NK-92 (cell line): ENCODE measurements around the gene ZNF783.
"Not testable (repeated sequence)": the region's sequence is repeated elsewhere in the genome, so short reads cannot be mapped to it uniquely, and the experiment has no call there.

Experiments used
- DNase-seq: peaks from one replicate; lab custom pipeline; 2025; ENCODE audit not compliant: unreplicated experiment; lab: John Stamatoyannopoulos, UW

Gene ZNF783

DNA sequence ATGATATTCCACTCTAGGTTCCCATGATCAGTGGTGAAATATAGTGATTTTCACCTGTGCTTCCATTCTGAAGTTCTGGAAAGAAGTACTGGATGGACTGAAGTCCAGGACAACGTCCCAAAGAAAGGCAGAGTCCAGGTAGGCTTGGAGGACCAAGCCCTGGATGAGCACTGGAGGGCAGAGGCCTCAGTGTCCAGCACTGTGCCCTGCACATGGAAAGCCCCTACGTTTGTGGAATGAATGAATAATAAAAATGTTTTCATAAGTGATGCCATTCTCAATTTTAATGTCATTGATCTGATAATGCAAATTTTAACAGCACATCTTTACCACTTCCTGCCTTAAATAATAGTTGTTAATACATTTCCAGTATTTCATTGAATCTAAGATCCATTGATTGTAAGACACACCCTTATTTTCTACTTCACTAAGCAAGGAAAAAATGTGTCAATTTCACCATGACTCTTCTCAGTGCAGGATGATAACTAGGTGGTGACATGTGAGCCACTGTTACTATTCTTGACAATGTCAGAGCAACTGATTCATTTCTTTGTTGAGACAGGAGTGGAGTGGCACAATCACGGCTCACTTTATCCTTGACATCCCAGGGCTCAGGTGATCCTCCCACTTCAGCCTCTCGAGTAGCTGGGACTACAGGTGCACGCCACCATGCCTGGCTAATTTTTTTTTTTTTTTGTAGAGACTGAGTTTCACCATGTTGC, 35.2 kb downstream of the ZNF783 start:
- DNase-seq, result no peak

DNA sequence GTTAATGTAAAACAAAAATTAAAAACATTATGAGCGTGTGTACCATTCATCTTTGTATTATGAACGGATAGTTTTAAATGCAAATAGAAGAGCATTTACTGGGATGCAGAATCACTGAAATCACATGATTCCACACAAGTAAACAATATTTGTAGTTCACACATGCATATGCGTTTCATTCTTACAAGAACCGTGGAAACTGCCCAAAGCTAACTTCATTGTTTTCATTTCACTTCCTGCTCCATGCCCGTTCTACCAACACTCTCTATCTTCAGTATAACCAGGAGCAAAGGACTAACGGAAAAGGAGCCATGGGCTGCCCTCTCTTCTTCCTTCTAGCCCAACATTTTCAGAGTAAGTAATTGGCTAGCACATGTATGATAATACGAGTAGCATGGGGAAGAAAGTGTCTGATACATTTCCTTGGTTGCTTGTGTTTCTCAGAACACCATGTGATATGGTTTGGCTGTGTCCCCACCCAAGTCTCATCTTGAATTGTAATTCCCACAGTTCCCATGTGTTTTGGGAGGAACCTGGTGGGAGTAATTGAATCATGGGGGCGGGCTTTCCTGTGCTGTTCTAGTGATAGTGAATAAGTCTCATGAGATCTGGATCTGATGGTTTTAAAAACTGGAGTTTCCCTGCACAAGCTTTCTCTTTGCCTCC, 38.8 kb downstream of the ZNF783 start:
- DNase-seq, result no peak

DNA sequence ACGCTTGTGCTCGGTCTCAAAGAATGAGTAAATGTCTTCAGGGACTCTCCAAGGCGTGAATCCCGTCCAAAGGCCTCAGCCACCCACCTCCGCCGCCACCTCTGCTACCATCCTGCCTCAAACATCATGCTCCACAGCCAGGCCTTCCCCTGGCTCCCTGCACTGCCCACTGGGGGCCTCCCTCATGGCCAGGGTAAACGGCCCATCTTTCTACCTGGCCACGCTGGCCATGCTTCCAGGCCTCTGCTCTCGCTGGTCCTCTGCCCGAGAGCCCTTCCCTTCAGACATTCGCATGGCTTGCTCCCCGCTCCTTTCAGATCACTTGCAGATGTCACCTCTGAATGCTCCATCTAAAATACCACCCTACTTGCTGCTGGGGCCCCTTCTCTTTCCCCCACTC, 40.2 kb downstream of the ZNF783 start:
- DNase-seq, result no peak

- DNase-seq, result no peak
Observed at GRCh38 chr7:149302865-149303264, 40.9 kb downstream of the ZNF783 start.

GRCh38 chr7:149304006-149304405, 42.0 kb downstream of the ZNF783 start:
- no peak for DNase-seq

DNA sequence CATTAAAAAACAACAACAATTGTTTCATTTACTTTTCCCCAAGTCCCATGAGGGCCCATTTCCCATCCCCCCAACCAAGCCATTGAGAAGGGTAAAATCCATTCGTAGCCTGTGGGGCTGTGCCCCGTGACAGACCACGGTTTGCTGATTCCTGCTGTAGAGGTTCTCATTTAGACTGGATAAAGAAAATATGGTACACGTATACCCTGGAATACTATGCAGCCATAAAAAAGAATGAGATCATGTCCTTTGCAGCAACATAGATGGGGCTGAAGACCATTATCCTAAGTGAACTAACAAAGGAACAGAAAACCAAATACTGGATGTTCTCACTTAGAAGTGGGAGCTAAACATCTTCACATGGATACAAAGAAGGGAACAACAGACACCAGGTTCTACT, 44.9 kb downstream of the ZNF783 start:
- no peak for DNase-seq

- DNase-seq, result no peak
Observed at GRCh38 chr7:149307775-149308501, 45.9 kb downstream of the ZNF783 start.

DNA sequence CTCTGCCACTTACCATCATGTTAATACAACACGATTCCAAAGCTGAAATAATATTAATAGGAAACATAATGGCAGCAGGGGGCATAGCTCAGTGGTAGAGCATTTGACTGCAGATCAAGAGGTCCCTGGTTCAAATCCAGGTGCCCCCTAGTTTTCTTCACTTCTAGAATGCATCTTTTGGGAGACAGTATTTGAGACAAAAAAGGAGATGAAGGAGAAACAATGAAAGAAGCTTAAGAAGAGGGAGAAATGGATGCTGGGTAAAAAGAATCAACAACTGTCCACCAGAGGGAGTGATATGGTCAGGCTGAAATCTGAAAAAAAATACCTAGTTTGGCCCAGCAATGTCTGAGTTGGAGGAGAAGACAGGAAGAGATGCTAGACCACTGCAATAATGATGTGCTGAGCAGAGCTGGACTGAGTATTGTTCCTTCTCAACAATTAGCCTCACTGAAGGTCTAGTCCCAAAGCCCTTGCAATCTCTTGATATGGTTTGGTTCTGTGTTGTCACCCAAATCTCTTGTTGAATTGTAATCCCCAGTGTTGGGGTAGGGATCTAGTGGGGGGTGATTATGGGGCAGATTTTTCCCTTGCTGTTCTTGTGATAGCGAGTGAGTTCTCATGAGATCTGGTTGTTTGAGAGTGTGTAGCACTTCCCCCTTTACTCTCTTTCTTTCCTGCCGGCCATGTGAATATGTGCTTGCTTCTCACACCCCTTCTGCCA, 48.3 kb downstream of the ZNF783 start:
- DNase-seq, result no peak

DNA sequence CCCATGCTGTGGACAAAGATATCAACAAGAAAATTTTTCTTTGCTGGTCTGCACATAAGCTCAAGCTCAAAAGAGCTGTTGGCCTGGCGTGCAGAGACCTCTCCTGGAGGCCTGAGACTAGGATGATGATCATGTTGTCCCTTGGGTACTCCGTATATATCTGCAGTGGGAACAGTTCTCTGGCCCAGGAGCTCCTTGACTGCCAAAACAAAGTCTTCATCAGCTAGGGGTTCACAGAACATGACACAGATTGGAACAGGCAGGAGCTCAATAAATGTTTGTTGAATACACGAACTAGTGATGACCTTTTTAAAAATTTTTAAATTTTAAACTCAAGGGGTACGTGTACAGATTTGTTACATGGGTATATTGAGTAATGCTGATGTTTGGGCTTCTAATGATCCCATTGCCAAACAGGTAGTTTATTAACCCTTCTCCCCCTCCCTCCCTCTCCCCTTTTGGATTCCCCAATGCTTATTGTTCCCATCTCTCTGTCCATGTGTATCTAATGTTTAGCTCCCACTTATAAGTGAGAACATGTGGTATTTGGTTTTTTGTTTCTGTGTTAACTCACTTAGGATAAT, 49.1 kb downstream of the ZNF783 start:
- no peak for DNase-seq

GRCh38 chr7:149313981-149314380, 52.0 kb downstream of the ZNF783 start:
- no peak for DNase-seq

DNA sequence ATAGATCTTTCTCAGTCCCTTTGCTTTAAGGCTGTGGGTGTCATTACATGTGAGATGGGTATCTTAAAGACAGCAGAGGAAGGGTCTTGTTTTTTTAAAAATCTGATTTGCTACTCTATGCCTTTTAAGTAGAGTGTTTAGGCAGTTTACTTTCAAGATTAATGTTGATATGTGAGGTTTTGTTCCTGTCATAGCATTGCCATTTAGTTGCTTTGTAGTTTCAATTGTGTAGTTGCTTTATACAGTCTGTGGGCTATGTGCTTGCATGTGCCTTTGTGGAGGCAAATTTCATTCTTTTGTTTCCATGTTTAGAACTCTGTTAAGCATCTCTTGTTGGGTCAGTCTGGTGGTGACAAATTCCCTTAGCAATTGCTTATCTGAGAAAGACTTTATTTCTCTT, 54.6 kb downstream of the ZNF783 start:
- DNase-seq, result no peak

DNA sequence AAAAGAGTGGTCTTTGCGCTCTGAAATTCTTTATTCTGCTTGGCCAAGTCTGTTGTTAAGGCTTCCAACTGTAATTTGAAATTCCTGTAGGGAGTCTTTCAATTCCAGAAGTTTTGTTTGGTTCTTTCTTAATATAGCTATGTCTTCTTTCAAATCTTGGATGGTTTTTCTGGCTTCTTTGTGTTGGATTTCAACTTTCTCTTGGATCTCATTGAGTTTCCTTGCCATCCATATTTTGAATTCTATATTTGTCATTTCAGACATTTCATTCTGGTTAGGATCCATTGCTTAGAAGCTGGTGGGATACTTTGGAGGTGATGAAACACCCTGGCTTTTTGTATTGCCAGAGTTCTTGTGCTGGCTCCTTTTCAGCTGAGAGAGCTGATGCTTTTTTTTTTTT, 55.5 kb downstream of the ZNF783 start:
- DNase-seq, result no peak

GRCh38 chr7:149317986-149318672, 56.1 kb downstream of the ZNF783 start:
- no peak for DNase-seq

DNA sequence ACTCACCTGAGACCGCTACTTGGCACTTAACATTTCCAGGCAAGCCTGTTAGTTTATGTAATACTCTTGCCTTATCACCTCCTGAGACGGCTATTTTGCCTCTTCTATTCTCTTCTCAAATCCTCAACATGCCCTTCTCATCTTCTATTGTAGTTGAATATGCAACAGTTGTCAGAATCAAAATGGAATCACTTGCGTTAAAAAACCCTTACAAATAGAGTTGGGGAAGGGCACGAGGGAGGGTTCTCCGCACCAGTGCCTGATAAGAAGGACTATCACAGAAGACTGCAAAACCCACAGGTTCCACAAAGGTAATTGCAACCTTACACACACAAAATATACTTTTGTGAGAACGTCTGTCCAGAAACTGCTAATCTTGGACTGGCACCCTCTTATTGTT, 57.4 kb downstream of the ZNF783 start:
- no peak for DNase-seq

- no peak for DNase-seq
Observed at GRCh38 chr7:149320313-149321124, 58.5 kb downstream of the ZNF783 start.

- DNase-seq, result not testable (repeated sequence)
Observed at GRCh38 chr7:149321125-149321905, 59.3 kb downstream of the ZNF783 start.

DNA sequence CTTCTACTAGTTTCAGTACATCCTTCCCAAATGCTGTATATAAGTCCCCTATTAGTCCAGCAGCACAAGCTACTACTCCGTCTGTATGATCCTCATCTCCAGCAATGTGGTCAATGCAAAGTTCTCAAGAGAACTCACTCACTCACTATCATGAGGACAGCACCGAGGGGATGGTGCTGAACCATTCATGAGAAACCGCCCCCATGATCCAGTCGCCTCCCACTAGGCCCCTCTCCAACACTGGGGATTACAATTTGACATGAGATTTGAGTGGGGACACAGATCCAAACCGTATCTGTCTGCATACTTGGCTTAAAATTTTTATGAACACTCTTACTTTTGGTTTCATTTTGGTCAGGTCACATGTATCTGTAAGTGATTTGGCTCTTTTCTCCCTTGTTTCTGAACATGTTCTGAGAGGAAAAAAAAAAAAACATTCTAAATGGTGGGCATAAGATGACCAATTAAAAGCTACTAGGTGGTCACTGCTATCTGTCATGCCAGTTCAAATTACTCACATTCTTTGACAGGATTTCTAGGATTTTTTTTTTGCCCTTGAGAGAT, 60.1 kb downstream of the ZNF783 start:
- no peak for DNase-seq

- no peak for DNase-seq
Observed at GRCh38 chr7:149322737-149323136, 60.7 kb downstream of the ZNF783 start.

GRCh38 chr7:149325248-149325647, 63.3 kb downstream of the ZNF783 start:
- no peak for DNase-seq
